Mammary epithelial cell (primary cell): ENCODE results near the gene UQCRC1.

Source experiments
- EZH2 ChIP-seq: IDR thresholded peaks from 2 replicates; pipeline ENCODE4 v1.6.1; 2012; ENCODE audit warnings: low read length, inconsistent platforms, borderline replicate concordance
- TF ChIP-seq, protein P1 (sequence below), 2 donors: IDR thresholded peaks in 1 of 2; conservative IDR thresholded peaks in 1 of 2; 2 replicates each; pipeline ENCODE4 v1.5.1; 2011 to 2012; ENCODE audit warnings: inconsistent platforms in 2 of 2, low read length in 2 of 2, mild to moderate bottlenecking in 2 of 2, control low read depth in 1 of 2, low read depth in 1 of 2; ENCODE audit not compliant: insufficient read depth in 1 of 2; ENCODE audit errors: extremely low read depth in 1 of 2

DNA sequence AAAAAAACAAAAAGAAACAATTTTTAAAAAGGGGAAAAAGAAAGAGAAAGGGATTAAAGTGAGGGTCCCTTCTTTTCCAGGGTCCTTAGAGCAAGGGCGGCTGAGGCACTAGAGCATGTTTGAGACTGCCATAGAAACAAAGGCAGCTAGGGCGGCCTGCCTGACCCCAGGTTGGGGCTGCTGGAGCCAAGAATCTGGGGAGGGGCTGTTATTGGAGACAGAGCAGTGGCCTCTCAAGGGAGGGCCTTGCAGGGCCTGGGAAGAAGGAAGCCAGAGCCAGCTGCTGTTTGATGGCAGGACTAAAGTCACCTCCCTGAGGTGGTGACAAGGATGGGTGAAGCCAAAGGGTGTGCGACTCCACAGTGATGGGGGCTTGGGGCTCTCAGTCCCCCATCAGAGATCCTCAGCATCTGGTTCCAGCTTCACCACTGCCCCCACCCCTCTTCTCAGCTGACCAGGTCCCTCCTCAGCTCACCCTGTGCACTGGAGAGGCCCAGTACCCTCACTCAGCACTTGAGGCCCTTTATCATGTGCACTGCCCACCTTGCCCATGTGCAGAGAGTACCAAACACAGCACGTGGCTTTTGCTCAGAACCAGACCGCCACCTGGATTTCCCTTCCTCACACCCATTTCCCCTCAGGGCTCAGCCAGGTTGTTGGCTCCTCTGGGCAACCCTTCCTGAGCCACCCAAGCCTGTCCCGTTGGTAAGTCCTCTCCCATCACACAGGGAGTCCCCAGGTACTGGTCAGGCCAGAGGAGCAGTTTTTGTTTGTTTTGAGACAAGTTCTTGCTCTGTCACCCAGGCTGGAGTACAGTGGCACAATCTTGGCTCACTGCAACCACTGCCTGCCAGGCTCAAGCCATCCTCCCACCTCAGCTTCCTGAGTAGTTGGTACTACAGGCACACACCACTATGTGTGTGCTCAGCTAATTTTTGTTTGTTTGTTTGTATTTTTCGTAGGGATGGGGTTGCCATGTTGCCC is 10.4 kb upstream of the UQCRC1 start:
- TF ChIP-seq, protein P1, sequence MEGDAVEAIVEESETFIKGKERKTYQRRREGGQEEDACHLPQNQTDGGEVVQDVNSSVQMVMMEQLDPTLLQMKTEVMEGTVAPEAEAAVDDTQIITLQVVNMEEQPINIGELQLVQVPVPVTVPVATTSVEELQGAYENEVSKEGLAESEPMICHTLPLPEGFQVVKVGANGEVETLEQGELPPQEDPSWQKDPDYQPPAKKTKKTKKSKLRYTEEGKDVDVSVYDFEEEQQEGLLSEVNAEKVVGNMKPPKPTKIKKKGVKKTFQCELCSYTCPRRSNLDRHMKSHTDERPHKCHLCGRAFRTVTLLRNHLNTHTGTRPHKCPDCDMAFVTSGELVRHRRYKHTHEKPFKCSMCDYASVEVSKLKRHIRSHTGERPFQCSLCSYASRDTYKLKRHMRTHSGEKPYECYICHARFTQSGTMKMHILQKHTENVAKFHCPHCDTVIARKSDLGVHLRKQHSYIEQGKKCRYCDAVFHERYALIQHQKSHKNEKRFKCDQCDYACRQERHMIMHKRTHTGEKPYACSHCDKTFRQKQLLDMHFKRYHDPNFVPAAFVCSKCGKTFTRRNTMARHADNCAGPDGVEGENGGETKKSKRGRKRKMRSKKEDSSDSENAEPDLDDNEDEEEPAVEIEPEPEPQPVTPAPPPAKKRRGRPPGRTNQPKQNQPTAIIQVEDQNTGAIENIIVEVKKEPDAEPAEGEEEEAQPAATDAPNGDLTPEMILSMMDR (conservative IDR thresholded peaks at IDR 0.05 in 1 of 2, IDR thresholded peaks at IDR 0.05 in 1 of 2; ENCODE audit: extremely low read depth in 1 of 2, insufficient read depth in 1 of 2, low read depth in 1 of 2, low read length in 2 of 2): no peak
- no peak for TF ChIP-seq EZH2
